ENCODE data around the gene PNPLA6.

GRCh38 chr19:7590256-7590655 is 54.7 kb downstream of the PNPLA6 start:
- TF ChIP-seq CTCF (IDR thresholded peaks at IDR 0.05): no peak
- TF ChIP-seq POLR2AphosphoS5 (IDR thresholded peaks at IDR 0.05): peak; percentile 27
- no peak for TF ChIP-seq POLR2A (IDR thresholded peaks at IDR 0.05)
